ENCODE results near the gene PLA2G15. TPM values are rescaled to one million over a fixed set of nuclear protein-coding genes. Genes with fewer than 3 reads are reported as not detected.
A peak's percentile ranks its signal among the peaks of the same experiment; 100 is the strongest.

The PLA2G15 gene
- total RNA-seq, 1 donor from 2014 or later: 30.4 TPM

GRCh38 chr16:68264128-68265077, 19.2 kb downstream of the PLA2G15 start, which contains the start of gene SLC7A6:
Gene SLC7A6, plus strand, starts transcription at chr16:68264526. Its CDS starts 10,201 bp downstream, at chr16:68274727.
- peak within 1 kb of the TSS; percentile 87 for H3K4me3 ChIP-seq
- ATAC-seq (peak; percentile 84), DNase-seq (peak; percentile 91)
- H3K4me1 ChIP-seq: peaks cover 19% of the 10 kb centered on the region
- H3K36me3 ChIP-seq: peaks cover 13% of the 10 kb centered on the region
- peak within 1 kb of the TSS; percentile 93 for H3K27ac ChIP-seq
- no peaks in the 10 kb centered on the region for H3K27me3 ChIP-seq
- intact Hi-C loops (cut with DNase I): loop anchor here (5.0 kb wide), 1 partner anchor 63 kb away; no protein-coding TSS in a partner anchor
- TF ChIP-seq CTCF (IDR thresholded peaks at IDR 0.05): peak; percentile 77
- no peaks in the 10 kb centered on the region for H3K9me3 ChIP-seq

GRCh38 chr16:68265078-68265920, 20.1 kb downstream of the PLA2G15 start:
- H3K36me3 ChIP-seq: peaks cover 4% of the 10 kb centered on the region
- peak overlapping the region; percentile 93 for H3K27ac ChIP-seq
- H3K27me3 ChIP-seq: no peaks in the 10 kb centered on the region
- no peaks in the 10 kb centered on the region for H3K9me3 ChIP-seq
- no peak for TF ChIP-seq CTCF (IDR thresholded peaks at IDR 0.05)
- peaks cover 19% of the 10 kb centered on the region for H3K4me1 ChIP-seq
- ATAC-seq (peak; percentile 76), DNase-seq (peak; percentile 87)
- peak overlapping the region; percentile 87 for H3K4me3 ChIP-seq
- intact Hi-C loops (cut with DNase I): no loop called here

- TF ChIP-seq CTCF (IDR thresholded peaks at IDR 0.05): no peak
- H3K27me3 ChIP-seq: no peaks in the 10 kb centered on the region
- ATAC-seq: no peak
- no peak overlapping the region for H3K4me3 ChIP-seq
- DNase-seq: no peak
- no peaks in the 10 kb centered on the region for H3K36me3 ChIP-seq
- H3K27ac ChIP-seq: no peak overlapping the region
- H3K4me1 ChIP-seq: peaks cover 36% of the 10 kb centered on the region
- intact Hi-C loops (cut with DNase I): no loop called here
- H3K9me3 ChIP-seq: no peaks in the 10 kb centered on the region
Observed at GRCh38 chr16:68267612-68268405, 22.6 kb downstream of the PLA2G15 start.

GRCh38 chr16:68269793-68270192, 24.6 kb downstream of the PLA2G15 start:
- Histone ChIP-seq H3K27ac (no peak overlapping the region), H3K4me1 (peaks cover 39% of the 10 kb centered on the region)

More at GRCh38 chr16:68269793-68270192, 24.6 kb downstream of the PLA2G15 start:
- DNase-seq (no peak), ATAC-seq (no peak)
- TF ChIP-seq CTCF (IDR thresholded peaks at IDR 0.05): no peak
- no peaks in the 10 kb centered on the region for H3K27me3 ChIP-seq
- H3K36me3 ChIP-seq: peaks cover 14% of the 10 kb centered on the region
- no peak overlapping the region for H3K4me3 ChIP-seq
- H3K9me3 ChIP-seq: no peaks in the 10 kb centered on the region
- intact Hi-C loops (cut with DNase I): no loop called here

Measured in upper lobe of right lung (tissue), 1 donor.